NCI-H2196 treated with DMSO at 0.1 percent for 48 hours (cell line): Measurements from ENCODE around the gene COBLL1.
"Not testable (repeated sequence)": the region's sequence is repeated elsewhere in the genome, so short reads cannot be mapped to it uniquely, and the experiment has no call there.

Source experiments
- DNase-seq: peaks from one replicate; lab custom pipeline; 2025; ENCODE audit not compliant: unreplicated experiment; lab: John Stamatoyannopoulos, UW

The COBLL1 gene

DNA sequence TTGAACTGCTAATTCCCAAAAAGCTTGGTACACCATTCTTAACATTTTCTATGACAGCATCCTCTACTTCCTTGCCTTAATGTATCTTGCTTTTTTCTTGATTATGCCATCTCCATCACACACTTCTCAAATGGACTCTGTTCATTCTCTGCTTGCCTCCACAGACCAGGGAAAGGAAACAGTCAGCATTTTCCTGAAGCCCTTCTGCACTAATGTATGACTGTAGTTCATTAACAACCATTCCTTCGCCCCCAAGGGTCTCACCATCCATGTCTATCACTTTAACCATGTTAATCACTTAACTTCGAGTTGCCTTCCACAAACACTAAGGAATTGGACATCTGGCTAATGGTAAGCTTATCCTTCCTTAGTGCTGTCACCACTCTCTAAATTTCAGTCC, 54.8 kb downstream of the COBLL1 start:
- no peak for DNase-seq

DNA sequence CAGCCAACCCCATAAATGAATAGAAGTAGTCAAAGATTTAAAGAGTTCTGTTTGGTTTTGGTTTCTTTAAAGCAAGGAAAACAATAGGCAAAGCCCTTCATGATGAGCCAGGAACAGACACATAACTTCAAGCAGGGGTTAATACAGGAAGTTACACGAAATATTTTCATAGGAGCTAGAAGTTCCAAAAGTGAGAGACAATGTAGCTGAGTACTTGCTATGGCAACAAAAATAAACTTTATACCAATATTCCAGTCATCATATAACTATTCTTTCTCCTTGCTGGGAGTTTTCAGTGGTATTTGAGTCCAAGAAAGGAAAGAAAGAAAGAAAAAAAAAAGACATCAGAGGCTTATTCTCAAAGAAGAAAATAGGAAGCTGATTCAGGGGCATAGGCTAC, 56.2 kb downstream of the COBLL1 start:
- DNase-seq, result no peak

- DNase-seq, result no peak
These were observed 57.2 kb downstream of the COBLL1 start for GRCh38 chr2:164784376-164784775.

GRCh38 chr2:164782323-164782722, 59.3 kb downstream of the COBLL1 start:
- no peak for DNase-seq

DNA sequence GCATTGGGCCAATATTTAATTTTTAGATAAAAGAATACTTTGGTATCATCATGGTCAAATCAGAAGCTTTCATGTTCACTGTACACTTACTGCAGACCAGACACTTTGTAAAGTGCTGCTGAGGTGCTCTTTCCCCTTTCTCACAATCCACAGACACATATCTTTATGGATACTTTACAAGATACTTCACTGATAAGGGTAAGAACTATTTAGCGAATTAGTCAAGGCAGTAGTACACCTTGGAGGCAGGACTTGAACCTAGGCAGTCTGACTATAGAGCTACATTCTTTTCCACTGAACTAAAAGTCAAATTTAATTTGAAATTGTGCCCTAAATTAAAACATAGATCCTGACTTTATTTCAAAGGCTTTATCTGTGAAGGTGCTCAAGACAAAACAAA, 60.2 kb downstream of the COBLL1 start:
- DNase-seq, result no peak

DNA sequence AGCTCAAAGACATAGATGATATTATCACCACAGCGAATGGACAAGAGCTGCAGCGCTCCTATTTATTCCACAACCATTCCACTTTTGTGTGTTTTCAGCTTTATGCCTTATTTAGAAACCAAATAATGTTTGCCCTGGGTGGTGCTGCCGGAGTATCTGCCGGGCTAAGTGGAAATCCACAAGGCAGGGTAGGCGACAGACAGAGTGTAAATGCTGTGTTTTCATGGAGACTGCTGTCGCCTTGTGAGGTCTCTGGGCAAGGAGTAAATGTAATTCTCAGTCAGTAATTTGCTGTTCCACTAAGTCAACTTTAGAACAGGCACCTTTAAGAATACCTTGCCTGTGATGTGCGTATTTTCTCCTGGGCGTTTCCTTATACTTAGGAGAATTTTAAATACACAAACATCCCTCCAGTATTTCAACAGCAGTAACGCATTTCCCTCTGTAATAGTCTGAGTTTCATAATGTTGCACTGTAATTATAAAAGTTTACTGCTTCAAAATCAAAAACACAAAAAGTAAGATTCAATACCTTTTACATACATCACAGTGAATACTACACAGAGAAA, 60.9 kb downstream of the COBLL1 start:
- DNase-seq, result no peak

GRCh38 chr2:164779383-164780057, 62.1 kb downstream of the COBLL1 start:
- no peak for DNase-seq

- no peak for DNase-seq
These were observed 62.9 kb downstream of the COBLL1 start for GRCh38 chr2:164778723-164779122.

- no peak for DNase-seq
These were observed 63.7 kb downstream of the COBLL1 start for GRCh38 chr2:164777847-164778461.

- no peak for DNase-seq
These were observed 68.0 kb downstream of the COBLL1 start for GRCh38 chr2:164773635-164774034.

DNA sequence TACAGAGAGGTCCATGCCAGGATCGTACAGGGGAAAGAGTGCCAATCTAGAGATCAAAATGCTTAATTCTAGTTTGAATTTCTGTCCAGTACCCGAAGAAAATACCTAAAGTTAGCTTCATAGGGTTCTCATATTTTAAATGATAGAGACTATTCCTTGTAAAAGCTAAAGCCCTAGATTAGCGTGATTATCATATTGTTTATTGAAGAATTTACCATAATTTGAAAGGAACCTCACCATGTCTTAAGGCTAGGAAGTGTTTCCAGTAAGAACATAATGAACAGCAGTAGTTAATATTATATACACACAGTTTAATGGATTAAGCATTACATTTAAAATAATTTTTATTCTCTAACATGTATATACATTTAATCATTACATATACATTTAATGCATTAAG, 68.5 kb downstream of the COBLL1 start:
- no peak for DNase-seq

- DNase-seq, result no peak
These were observed 69.7 kb downstream of the COBLL1 start for GRCh38 chr2:164771897-164772296.

GRCh38 chr2:164770421-164770916, 71.2 kb downstream of the COBLL1 start:
- DNase-seq, result no peak

DNA sequence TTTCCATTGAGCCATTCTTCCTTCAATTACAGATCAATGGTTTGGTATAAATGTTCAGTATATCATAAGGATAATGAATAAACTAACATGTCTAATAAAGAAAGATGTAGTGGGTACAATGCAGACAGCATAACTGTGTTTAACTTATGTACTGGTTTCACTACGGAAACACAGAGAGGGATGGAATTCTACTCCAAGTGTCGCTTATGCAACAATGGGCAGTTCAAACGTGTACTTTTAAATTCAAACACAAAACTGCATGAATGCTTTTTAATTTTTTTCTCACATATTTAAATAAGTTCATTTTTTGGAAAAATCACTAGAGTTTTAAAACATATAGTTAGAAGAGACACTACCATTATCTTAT, 74.7 kb downstream of the COBLL1 start:
- DNase-seq, result no peak

GRCh38 chr2:164766216-164766953, 75.2 kb downstream of the COBLL1 start:
- no peak for DNase-seq

GRCh38 chr2:164764996-164765395, 76.6 kb downstream of the COBLL1 start:
- DNase-seq, result no peak

- no peak for DNase-seq
These were observed 77.1 kb downstream of the COBLL1 start for GRCh38 chr2:164764474-164764873.

- DNase-seq, result no peak
These were observed 78.2 kb downstream of the COBLL1 start for GRCh38 chr2:164763431-164763830.

DNA sequence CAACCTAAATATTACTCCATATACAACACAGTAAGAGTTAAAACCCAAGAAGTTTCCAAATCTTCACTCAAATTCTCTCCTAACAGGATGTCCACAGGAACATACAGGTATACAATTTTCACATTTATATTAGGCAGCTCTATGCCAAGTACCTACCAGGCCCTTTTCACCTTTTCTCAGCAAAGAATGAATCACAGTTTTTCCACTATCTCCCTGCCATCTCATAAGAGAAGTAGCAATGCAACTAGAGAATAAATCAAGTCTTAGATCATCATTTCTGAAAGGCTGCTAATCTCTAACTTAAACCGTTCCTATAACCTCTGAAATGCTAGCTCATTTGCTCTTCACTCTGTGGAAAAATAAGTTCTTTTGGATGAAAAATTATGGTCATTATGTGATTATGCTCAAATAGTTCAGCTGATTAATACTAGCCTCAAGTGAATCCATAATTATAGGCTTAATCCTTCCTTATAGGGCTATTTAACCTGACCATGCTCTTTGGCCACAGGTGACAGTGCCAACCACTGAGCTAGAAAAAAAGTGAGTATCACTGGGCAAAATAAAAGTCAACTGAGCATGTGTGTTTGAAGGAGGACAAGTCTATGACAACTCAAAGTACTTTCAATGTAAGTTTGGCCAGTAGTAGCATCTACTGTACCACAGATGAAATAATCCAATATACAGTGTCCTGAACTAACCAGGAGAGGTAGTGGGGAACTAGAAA, 79.7 kb downstream of the COBLL1 start:
- no peak for DNase-seq

GRCh38 chr2:164761201-164761600, 80.4 kb downstream of the COBLL1 start:
- DNase-seq, result not testable (repeated sequence)

DNA sequence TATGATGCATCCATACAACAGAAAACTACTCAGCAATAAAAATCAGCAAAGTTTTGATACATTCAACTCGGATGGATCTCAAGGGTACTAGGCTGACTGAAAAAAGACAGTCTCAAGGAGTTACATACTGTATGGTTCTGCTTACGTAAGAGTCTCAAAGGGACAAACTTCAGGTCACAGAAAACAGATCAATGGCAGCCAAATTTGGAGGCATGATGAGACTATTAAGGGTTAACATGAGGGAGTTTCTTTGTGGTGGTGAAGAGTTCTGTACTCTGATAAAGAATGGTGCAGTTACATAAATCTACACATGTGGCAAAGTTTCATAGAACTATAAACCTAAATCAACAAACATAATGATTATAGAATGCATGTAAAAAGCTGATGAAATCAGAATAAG, 81.4 kb downstream of the COBLL1 start:
- no peak for DNase-seq
